MV-4-11 (cell line): Measurements from ENCODE around the gene PSMF1.
"Not testable (repeated sequence)": the region's sequence is repeated elsewhere in the genome, so short reads cannot be mapped to it uniquely, and the experiment has no call there.

ENCODE experiments used
- DNase-seq: peaks from one replicate; lab custom pipeline; 2025; lab: John Stamatoyannopoulos, UW

The PSMF1 gene

GRCh38 chr20:1215386-1216170 lies 97.2 kb downstream of the PSMF1 start:
- DNase-seq = no peak

GRCh38 chr20:1216527-1217427 lies 98.4 kb downstream of the PSMF1 start:
- DNase-seq = not testable (repeated sequence)
